NCI-H526 treated with DMSO at 0.1 percent for 48 hours (cell line): ENCODE data around the gene GPD1L.
"Not testable (repeated sequence)": the region's sequence is repeated elsewhere in the genome, so short reads cannot be mapped to it uniquely, and the experiment has no call there.

Source experiments
- DNase-seq: peaks from one replicate; lab custom pipeline; 2025; lab: John Stamatoyannopoulos, UW

The GPD1L gene

GRCh38 chr3:32105291-32106131 is 909 bp upstream of the GPD1L start:
- DNase-seq, result no peak

DNA sequence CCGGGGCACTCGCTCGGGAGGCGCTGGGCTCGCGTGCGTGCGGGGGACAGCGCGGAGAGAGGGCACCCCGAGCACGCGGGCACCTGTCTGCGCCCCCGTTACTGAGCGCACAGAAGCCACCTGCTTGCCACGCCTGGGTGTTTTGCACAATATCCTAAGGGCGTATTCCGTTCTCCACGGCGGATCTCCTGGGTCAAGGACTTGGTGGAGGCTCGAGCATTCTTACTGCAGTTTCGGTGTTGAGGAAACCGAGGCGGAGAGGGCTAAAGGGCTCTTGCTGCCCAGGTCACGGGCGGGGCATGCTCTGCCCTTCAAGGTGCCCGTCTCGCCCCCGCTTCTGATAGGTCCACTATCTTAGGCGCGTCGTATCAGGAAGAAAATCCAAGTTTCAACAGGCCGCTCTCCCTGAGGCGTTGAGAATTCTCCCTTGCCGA is 526 bp downstream of the GPD1L start:
- DNase-seq, result no peak

DNA sequence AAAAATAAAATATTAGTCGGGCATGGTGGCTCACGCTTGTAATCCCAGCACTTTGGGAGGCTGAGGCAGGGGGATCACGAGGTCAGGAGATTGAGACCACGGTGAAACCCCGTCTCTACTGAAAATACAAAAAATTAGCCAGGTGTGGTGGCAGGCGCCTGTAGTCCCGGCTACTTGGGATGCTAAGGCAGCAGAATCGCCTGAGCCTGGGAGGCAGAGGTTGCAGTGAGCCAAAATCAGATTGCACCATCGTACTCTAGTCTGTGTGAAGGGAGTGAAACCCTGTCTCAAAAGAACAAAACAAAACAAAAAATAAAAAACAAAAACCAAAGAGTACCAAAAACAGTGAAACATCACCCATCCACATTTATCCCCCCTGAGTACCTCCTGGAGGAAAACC is 1.8 kb downstream of the GPD1L start:
- not testable (repeated sequence) for DNase-seq

GRCh38 chr3:32109256-32109655 is 2.8 kb downstream of the GPD1L start:
- no peak for DNase-seq

- no peak for DNase-seq
These were observed 3.9 kb downstream of the GPD1L start for GRCh38 chr3:32110233-32110760.

- DNase-seq, result no peak
These were observed 5.1 kb downstream of the GPD1L start for GRCh38 chr3:32111560-32111959.

- no peak for DNase-seq
These were observed 7.1 kb downstream of the GPD1L start for GRCh38 chr3:32113566-32113965.

DNA sequence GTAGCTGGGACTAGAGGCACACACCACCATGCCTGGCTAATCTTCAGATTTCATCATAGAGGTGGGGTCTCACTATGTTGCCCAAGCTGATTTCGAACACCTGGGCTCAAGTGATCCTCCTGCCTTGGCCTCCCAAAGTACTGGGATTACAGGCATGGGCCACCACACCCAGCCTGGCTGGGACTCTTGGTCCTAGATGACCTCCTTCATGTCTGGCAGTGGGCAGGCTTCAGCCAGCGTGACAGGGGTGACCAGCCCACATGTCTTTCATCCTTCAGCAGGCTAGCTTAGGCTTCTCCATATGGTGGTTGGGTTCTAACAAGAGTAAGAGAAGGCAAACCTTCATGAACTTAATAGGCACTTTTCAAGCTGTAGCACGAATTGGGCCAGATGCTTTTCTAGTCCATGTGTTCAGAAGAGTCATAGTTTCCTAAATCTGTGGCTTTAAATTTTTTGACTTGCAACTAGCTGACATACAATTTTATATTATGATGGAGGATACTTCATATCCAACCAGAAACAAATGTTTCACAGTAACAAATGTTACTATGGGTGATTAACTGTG is 7.6 kb downstream of the GPD1L start:
- DNase-seq, result no peak

GRCh38 chr3:32114546-32115386 is 8.3 kb downstream of the GPD1L start:
- not testable (repeated sequence) for DNase-seq

GRCh38 chr3:32117320-32117719 is 10.9 kb downstream of the GPD1L start:
- DNase-seq, result no peak

DNA sequence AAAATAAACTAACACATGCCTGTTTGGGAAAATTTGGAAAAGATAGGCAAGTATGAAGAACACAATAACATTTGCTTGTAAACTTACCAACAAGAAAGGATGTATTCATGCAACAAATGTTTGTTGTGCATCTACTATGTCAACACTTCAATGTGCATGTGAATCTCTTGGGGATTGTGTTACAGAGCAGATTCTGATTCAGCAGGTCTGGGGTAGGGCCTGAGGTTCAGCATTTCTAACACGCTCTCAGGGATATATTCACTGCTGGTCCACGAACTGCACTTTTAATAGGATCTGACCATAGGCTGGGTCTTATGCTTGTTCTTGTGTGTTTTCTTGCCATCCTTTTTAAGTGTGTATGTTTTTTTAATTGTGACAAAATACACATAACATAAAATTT is 11.8 kb downstream of the GPD1L start:
- no peak for DNase-seq

DNA sequence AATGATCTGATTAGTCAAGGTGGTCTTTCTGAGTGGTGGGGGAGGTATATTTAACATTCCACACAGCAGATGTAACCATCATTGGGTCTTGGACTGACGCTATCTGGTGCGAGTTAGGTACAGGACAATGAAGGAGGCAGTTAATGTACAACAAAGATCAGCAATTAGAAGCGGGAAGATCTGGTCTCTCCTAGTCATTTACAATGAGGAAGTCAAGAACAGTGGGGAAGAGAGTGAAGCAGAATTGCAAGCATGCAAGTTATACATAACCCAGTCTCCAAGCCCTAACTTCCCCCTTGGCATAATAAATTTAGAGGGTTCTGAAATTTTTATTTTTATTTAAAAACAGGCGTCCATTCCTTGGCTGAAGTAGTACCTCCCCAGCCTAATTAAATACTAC is 14.1 kb downstream of the GPD1L start:
- no peak for DNase-seq

DNA sequence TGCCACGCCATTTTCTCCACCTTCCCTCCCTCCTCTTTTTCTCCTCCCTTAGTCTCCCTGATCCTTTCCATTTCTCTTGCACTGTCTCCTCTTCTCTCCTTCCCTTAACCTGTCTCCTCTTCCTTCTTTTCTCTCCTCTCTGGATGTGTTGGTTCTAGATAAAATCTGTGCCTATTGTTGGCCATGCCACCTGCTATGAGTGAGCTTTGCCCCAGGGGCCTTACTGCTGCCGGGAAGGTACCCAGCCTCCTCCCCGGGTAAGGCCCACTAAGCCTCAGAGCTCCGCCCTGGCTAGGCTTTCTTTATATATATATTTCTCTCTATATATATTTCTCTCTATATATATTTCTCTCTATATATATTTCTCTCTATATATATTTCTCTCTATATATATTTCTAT is 14.7 kb downstream of the GPD1L start:
- DNase-seq, result no peak

DNA sequence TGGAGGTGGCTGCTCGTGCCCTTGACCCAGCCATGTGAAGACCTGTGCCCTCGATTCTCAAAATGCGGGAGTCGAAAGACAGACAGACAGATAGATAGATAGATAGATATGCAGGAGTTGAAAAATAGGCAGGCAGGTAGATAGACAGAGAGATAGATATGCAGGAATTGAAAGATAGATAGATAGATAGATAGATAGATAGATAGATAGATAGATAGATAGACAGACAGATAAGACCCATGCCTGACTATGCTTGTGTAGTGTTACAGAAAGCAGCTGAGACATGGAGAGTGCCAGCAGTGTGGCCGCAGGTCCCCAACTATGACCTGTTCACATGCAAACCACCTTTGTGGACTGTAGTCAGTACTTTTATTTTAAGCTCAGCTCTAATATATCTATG is 17.2 kb downstream of the GPD1L start:
- DNase-seq, result no peak

DNA sequence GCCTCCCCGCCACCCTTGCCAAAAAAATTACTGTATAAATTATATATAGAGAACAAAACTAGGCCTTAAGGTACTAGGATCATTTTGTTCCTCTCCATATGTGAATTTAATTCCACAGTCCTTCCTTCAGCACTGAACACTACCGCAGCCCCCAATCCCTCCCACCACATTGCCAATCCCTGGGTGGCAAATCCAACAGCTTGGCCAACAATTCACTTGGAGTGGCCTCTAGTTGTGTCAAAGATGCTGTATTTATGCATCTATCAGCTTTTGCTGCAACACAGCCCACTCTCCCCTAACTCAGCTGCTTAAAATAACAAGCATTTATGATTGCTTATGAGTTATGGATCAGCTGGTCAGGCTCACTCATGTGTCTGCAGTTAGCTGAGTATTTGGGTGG is 18.6 kb downstream of the GPD1L start:
- no peak for DNase-seq

GRCh38 chr3:32126305-32127015 is 20.0 kb downstream of the GPD1L start:
- DNase-seq, result no peak

DNA sequence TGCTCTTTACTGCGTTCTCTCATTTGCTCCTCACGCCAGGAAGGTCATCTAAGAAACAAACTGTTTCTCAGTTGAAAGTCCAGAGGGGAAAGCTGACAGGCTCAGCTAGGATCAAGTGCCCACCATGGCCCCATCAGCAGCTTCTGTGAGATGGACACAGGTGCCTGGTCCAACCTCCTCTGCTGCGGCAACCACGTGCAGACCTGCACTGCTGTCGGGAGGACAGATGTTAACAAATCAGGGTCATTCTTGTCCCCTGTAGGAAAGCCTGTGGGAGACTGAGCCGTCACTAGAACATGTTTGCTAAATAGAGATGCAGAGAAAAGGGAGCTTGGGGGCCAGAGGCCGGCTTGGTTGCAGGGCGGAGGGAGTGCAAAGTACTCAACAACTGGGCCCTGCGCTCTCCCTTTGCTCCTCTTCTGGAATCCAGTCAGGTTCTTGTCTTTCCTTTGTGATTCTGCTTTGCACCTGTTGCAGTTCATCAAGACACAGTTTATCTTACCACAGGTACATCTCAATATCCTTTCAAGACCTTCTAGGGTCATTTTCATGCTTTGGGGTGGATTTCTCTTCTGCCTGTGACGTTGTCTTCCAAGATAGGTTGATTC is 20.9 kb downstream of the GPD1L start:
- DNase-seq, result no peak

DNA sequence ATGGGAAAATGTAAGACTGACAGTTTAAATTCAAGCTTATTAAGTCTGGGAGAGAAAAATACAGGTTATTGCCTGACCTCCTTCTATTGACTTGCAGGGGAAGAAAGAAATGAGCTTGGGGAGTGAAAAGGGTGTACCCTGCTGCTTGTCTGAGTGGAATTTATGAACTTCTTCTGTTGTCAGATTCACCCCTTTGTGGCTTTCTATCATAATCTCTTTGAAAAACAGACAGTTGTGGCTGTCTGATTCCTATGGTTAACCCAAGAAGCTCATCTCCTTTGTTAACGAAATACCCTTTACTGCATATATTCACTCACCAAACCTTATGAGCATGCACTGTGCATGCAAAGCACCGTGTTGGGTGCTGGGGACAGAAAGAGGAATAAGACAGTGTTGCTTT is 22.5 kb downstream of the GPD1L start:
- no peak for DNase-seq

DNA sequence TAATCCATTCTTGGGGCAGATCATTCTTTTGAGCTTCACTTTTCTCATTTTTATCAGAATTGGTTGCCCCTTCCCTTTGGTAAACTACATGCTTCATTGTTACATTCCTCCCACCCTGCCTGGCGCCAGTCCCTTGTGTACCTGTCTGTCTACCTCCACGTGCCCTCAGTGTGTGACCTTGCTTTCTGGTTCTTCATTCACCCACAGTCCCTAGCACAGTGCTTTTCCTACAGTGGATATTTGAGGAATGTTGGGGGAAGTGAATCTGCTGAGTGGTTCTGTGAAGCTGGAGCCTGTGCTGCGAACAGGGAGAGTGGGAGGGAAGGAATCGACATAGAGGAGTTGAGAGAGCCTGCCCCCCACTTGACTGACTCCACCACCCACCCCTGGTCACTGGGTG is 23.4 kb downstream of the GPD1L start:
- no peak for DNase-seq

DNA sequence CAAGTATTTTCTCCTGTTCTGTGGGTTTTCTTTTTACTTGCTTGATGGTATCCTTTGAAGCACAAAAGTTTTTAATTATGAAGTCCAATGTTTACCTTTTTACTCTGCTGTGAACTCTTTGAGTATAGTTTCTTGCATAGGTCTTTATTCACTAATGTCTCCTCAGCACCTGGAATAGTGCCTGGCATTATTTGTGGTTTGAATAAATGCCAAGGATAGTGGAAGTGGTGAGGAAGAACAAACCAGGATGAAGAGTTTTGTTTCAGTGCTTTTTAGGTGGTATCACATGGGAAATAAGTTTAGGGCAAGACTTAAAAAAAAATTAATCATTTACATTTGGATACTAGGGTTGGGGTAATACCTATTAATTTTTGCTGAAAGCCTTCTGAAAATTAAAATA is 25.7 kb downstream of the GPD1L start:
- DNase-seq, result no peak

DNA sequence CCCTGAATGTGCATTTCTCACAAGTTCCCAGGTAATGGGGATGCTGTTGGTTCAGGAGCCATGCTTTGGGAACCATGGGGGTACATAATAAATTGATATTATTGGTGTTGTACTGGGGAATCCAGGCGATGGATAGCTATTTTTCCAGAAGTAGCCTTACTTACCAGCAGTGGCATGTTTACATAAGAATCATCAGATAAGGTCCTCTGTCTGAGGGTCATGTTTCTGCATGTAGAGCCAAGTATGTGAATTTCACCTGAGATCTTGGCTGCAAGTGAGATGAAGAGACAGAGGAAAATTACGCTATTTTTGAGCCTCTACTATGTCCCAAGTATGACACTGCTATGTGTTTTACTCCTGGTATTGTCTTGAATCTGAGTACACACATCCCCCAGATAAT is 26.3 kb downstream of the GPD1L start:
- no peak for DNase-seq

DNA sequence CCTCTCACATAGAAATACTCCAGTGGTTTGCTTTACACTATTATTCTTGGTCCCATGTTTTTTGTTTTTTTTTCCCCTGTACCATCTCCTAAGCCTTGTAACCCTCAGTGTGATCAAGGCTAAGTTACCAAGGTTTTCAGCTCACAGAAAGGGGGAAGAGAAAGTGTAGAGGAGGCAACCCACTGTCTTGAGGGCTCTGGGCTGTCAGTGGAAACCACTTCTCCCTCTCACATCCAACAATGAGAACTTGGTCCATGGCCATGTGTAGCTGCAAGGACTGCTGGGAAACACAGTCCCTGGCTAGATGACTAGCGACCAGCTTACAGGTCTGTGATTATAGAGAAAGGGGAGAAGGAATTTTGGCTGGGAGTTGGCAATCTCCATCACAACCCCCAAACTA is 30.3 kb downstream of the GPD1L start:
- DNase-seq, result no peak
